ENCODE results near the gene GMPR.

The GMPR gene

DNA sequence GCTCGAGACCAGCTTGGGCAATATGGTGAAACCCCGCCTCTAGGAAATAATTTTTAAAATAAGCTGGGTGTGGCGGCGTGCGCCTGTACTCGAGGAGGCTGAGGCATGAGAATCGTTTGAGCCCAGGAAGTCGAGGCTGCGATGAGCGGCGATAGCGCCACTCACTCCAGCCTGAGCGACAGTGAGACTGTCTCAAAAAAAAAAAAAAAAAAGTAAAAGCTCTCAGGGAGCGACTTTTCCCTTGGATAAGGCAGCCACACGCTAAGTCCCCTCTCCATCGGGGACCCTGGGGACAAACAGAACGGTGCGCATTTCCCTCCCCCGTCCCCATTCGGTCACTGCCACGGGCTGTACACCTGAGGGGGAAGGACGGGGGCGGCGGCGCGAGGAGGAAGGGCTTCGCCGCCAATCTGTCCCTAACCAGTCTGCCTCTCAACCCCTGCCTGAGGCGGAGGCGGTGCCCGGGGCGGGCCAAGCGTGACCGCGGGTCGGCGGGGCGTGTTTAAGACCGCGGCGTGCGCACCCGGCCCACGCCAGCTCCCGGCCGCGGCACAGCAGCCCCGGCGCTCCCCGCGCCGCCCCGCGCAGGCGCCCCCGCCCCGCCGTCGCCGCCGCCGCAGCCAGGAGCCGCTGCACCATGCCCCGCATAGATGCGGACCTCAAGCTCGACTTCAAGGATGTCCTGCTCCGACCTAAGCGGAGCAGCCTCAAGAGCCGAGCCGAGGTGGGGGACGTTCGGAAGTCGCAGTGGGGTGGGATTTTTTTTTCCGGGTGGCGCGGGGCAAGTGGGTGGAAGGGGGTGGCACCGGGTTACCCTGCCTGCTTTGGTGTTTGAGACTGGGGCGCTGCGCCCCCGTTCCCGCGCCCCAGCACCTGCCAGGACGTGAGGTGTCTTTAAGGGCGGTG is at the start of gene GMPR:
Gene GMPR, plus strand, starts transcription at position 531 of the 906 bp plus-strand sequence. Its CDS starts 107 bp downstream, at position 638.
- ATAC-seq (peak; percentile 97), DNase-seq (ENCODE audit: low spot score in 2 of 2) (peak; percentile 62 to 83)
- Mint-ChIP-seq H3K4me3 (peak within 1 kb of the TSS; percentile 81), H3K9me3 (no peaks in the 10 kb centered on the region), H3K4me1 (peaks cover 31% of the 10 kb centered on the region), H3K36me3 (no peaks in the 10 kb centered on the region), H3K27ac (no peak within 1 kb of the TSS)

DNA sequence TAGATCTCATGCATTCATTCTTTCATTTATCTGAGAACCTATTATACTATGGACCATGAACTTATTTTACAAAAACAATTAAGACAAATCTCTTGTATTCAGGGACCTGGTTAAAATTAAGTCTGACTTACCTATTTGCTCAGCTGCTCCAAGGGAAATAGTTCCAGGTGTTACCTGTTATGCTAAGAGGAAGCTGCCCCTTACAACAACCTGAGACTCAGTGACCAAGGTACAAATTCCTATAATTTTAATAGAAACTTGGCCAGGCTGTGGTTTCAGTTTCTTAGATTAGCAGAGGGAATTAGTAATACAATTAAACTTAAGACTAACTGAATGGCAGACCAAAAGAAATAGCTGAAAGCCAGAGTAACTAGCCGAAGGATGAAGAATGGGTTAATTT is 48.2 kb upstream of the GMPR start:
- Mint-ChIP-seq H3K27ac (no peak overlapping the region), H3K36me3 (no peaks in the 10 kb centered on the region), H3K9me3 (no peaks in the 10 kb centered on the region), H3K4me1 (no peaks in the 10 kb centered on the region), H3K4me3 (no peak overlapping the region)
- DNase-seq (ENCODE audit: low spot score in 2 of 2) = no peak
- no peak for ATAC-seq

DNA sequence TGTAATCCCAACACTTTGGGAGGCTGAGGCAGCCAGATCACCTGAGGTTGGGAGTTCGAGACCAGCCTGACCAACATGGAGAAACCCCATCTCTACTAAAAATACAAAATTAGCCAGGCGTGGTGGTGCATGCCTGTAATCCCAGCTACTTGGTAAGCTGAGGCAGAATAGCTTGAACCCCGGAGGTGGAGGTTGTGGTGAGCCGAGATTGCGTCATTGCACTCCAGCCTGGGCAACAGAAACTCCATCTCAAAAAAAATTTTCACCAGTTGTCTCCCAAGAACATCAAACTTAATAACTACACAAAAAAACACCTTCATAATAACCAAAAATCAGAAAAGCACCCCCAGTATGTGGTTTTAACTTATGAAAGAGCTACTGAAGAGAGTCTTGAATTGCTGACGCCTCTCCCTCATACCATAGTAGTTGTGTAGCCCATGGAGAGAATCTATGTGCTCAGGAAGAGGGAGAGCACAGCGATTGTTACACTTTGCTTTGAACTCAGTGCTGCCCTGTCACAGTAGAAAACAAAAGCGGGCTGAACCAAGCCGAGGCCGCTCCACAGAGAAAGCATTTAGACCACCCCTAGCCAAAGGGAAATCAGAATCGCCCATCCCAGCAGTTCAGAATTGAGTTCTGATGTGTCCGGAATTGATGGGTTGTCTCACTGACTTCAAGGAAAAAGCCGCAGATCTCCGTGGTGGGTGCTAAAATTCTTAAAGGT is 42.0 kb upstream of the GMPR start:
- no peak for ATAC-seq
- H3K9me3 Mint-ChIP-seq = no peaks in the 10 kb centered on the region
- H3K36me3 Mint-ChIP-seq = no peaks in the 10 kb centered on the region
- DNase-seq (ENCODE audit: low spot score in 2 of 2) = no peak
- H3K27ac Mint-ChIP-seq = no peak overlapping the region
- H3K4me1 Mint-ChIP-seq = no peaks in the 10 kb centered on the region
- no peak overlapping the region for H3K4me3 Mint-ChIP-seq

- no peak for ATAC-seq
- H3K4me1 Mint-ChIP-seq = no peaks in the 10 kb centered on the region
- H3K36me3 Mint-ChIP-seq = no peaks in the 10 kb centered on the region
- H3K27ac Mint-ChIP-seq = no peak overlapping the region
- H3K9me3 Mint-ChIP-seq = no peaks in the 10 kb centered on the region
- H3K4me3 Mint-ChIP-seq = no peak overlapping the region
- no peak for DNase-seq (ENCODE audit: low spot score in 2 of 2)
Observed at GRCh38 chr6:16196984-16197546, 41.3 kb upstream of the GMPR start.

- Mint-ChIP-seq H3K4me1 (no peaks in the 10 kb centered on the region), H3K36me3 (no peaks in the 10 kb centered on the region), H3K27ac (no peak overlapping the region), H3K4me3 (no peak overlapping the region), H3K9me3 (no peaks in the 10 kb centered on the region)
- DNase-seq (ENCODE audit: low spot score in 2 of 2) (no peak), ATAC-seq (no peak)
Observed at GRCh38 chr6:16198061-16198705, 40.2 kb upstream of the GMPR start.

- H3K36me3 Mint-ChIP-seq = no peaks in the 10 kb centered on the region
- no peak for DNase-seq (ENCODE audit: low spot score in 2 of 2)
- H3K27ac Mint-ChIP-seq = no peak overlapping the region
- no peak overlapping the region for H3K4me3 Mint-ChIP-seq
- no peak for ATAC-seq
- H3K9me3 Mint-ChIP-seq = no peaks in the 10 kb centered on the region
- no peaks in the 10 kb centered on the region for H3K4me1 Mint-ChIP-seq
Observed at GRCh38 chr6:16199804-16200203, 38.6 kb upstream of the GMPR start.

DNA sequence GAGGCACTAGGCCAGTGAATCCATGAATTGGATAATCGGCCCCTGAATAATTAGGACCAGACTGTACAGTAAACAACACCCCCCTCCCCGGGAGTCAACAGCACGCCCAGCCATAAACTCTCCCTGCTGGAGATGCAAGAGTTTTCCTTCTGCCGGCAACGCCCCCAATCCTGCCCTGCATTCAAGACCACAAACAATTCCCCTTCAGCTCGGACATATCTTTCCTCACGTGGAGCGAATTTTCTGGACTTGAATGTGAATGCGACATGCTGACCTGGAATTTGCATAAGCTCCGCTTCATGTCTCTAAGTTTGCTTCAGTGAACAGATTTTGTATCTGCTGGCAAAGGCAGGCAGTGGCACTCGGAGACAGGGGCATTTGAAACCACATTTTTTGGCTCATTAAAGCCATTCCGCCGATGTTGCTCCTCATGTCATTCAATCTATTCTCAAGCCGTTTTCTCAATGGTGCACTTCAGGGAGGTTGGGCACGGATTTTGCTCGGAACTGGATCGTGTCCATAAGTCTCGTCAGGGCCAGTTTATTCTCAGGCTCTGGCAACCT is 38.0 kb upstream of the GMPR start:
- Mint-ChIP-seq H3K4me1 (no peaks in the 10 kb centered on the region), H3K4me3 (no peak overlapping the region), H3K36me3 (no peaks in the 10 kb centered on the region), H3K27ac (no peak overlapping the region), H3K9me3 (no peaks in the 10 kb centered on the region)
- ATAC-seq = no peak
- DNase-seq (ENCODE audit: low spot score in 2 of 2) = no peak

GRCh38 chr6:16201706-16202105 is 36.7 kb upstream of the GMPR start:
- Mint-ChIP-seq H3K4me1 (peaks cover 5% of the 10 kb centered on the region), H3K4me3 (no peak overlapping the region), H3K36me3 (no peaks in the 10 kb centered on the region), H3K27ac (no peak overlapping the region), H3K9me3 (no peaks in the 10 kb centered on the region)
- no peak for ATAC-seq
- DNase-seq (ENCODE audit: low spot score in 2 of 2) = no peak

GRCh38 chr6:16204653-16205376 is 33.6 kb upstream of the GMPR start:
- Mint-ChIP-seq H3K36me3 (no peaks in the 10 kb centered on the region), H3K4me1 (peaks cover 5% of the 10 kb centered on the region), H3K27ac (peak overlapping the region; percentile 41), H3K4me3 (no peak overlapping the region), H3K9me3 (no peaks in the 10 kb centered on the region)
- no peak for ATAC-seq
- DNase-seq (ENCODE audit: low spot score in 2 of 2) = no peak

DNA sequence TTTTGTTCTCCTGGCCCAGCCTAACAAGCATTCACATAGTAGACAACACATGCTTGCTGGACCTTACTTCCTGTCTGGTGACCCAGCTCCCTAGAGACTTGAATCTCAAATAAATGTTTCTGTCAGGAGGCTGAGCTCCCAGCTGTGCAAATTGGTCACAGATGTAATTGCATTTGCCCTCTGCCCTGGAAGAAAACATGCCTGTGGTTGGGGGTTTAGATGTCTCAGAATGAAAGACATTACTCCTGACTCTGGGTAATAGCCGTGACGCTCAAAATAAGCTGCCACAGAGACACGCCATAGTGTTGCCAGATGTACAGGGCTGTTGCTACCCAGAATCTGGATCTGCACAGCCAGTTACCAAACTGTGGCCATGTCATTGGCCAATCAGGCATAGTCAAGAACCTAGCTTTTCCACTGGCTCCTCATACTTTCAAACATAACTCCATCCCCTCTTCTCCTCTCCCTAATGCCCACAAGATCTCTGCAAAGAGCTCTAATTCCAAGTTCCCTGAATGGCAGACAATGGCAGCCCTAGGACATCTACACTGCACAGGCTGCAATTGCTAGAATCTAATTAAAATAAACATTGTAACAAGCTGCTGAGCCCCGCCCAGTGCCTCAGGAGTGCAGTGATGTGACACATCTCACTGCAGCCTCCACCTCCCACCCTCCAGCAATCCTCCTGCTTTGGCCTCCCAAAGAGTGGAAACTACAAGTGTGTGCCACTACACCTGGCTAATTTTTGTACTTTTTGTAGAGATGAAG is 32.8 kb upstream of the GMPR start:
- DNase-seq (ENCODE audit: low spot score in 2 of 2) (no peak), ATAC-seq (peak; percentile 57)
- H3K36me3 Mint-ChIP-seq = no peaks in the 10 kb centered on the region
- no peak overlapping the region for H3K4me3 Mint-ChIP-seq
- no peaks in the 10 kb centered on the region for H3K9me3 Mint-ChIP-seq
- peaks cover 5% of the 10 kb centered on the region for H3K4me1 Mint-ChIP-seq
- H3K27ac Mint-ChIP-seq = peak overlapping the region; percentile 41

DNA sequence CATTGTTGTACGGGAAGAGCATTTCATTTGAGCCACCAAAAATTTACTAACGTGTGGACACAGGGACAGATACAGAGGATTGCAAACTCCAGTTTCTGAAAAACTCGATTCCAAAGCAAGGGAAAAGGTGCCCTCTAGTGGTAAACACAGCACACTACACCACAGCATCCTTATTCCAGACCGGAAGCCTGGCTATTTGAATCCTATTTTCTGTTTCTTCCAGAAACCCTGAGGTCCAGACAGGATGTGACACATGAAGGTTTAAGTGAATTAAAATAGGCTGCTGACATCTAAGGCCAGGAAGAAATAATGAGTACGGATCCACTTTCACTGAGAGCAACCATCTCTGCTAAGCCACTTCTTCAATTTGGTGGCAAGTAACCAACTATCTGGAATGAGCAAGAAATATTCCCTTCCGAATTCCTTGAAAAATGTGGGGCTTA is 31.8 kb upstream of the GMPR start:
- Mint-ChIP-seq H3K4me1 (peaks cover 5% of the 10 kb centered on the region), H3K27ac (no peak overlapping the region), H3K4me3 (no peak overlapping the region), H3K9me3 (no peaks in the 10 kb centered on the region), H3K36me3 (no peaks in the 10 kb centered on the region)
- DNase-seq (ENCODE audit: low spot score in 2 of 2) = peak in 1 of 2 donors; percentile 19
- ATAC-seq = peak; percentile 62

GRCh38 chr6:16208989-16209388 is 29.4 kb upstream of the GMPR start:
- no peak for DNase-seq (ENCODE audit: low spot score in 2 of 2)
- H3K9me3 Mint-ChIP-seq = no peaks in the 10 kb centered on the region
- H3K4me1 Mint-ChIP-seq = peaks cover 5% of the 10 kb centered on the region
- no peaks in the 10 kb centered on the region for H3K36me3 Mint-ChIP-seq
- no peak for ATAC-seq
- H3K27ac Mint-ChIP-seq = no peak overlapping the region
- H3K4me3 Mint-ChIP-seq = no peak overlapping the region

GRCh38 chr6:16209539-16209938 is 28.8 kb upstream of the GMPR start:
- Mint-ChIP-seq H3K36me3 (no peaks in the 10 kb centered on the region), H3K27ac (no peak overlapping the region), H3K4me1 (peaks cover 5% of the 10 kb centered on the region), H3K4me3 (no peak overlapping the region), H3K9me3 (no peaks in the 10 kb centered on the region)
- no peak for DNase-seq (ENCODE audit: low spot score in 2 of 2)
- ATAC-seq = no peak

DNA sequence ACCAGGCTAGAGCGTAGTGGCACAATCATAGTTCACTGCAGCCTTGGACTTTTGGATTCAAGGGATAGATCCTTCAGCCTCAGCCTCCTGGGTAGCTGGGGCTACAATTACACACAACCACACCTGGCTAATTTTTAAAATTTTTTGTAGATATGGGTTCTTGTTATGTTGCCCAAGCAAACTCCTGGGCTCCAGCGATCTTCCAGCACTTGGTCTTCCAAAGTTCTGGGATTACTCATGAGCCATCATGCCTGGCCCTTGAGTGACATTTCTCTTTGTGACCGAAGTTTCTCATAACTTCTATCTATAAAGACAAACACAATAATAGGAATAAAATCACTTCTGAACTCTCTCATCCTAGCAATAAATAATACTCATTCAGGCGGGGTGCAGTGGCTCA is 26.1 kb upstream of the GMPR start:
- ATAC-seq = no peak
- Mint-ChIP-seq H3K27ac (no peak overlapping the region), H3K4me1 (peaks cover 5% of the 10 kb centered on the region)

More for the DNA sequence above, 26.1 kb upstream of the GMPR start:
- DNase-seq (ENCODE audit: low spot score in 2 of 2) = no peak
- no peak overlapping the region for H3K4me3 Mint-ChIP-seq
- H3K9me3 Mint-ChIP-seq = no peaks in the 10 kb centered on the region
- no peaks in the 10 kb centered on the region for H3K36me3 Mint-ChIP-seq

Data from stimulated activated effector memory CD8-positive, alpha-beta T cell treated with anti-CD3 and anti-CD28 coated beads, Interleukin-12 subunit alpha, Interleukin-12 subunit beta, amount 100 ng/mL, for 72 hours (primary cell).